ENCODE data around the gene HLA-DOB. TPM values are rescaled to one million over a fixed set of nuclear protein-coding genes. Genes with fewer than 3 reads are reported as not detected.
A peak's percentile ranks its signal among the peaks of the same experiment; 100 is the strongest.

HLA-DOB gene
- total and polyA plus RNA-seq, 12 donors: 0.28 to 1.6 (median 0.66) TPM; not detected in 4

DNA sequence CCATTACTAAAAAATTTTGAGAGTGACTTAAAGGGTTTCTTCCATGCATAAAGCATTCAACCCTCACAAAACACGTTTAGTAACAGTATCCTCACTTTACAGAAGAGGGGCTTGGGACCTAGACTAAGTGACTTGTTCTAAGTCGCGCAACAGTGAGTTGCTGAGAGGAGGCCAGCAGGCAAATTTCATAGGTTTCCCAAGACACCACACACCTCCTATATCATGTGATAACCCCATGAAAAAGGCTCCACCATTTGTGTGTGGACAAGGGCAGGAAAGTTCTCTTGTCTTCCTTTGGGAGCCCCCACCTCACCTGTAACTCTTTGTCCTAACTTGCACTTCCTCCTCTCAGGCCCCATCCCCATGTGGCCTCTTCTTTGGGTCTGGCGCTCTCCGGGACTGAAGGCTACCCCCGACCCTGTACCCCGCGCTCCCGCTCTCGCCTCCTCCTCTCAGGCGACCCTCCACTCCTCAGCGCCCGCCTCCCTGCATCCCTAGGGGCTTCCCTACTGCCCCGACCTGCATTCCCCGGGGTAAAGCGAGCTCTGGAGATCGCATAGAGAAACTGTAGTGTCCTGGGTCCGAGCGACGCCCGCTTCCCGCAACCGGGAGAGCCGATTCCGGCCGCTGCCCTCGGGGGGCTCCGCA is 26.7 kb upstream of the HLA-DOB start:
- intact Hi-C loops (cut with DNase I): no loop called here
- peaks cover 12 to 25% of the 10 kb centered on the region in 2 donors for H3K4me1 ChIP-seq (replicated peaks in 1 of 2)
- H3K4me3 ChIP-seq: peak overlapping the region; percentile 10 to 90 (median 80)
- 5 to 16% (median 6%) methylated on average over 9 to 28 of the region's 28 CpGs for WGBS, 4 donors
- H3K27me3 ChIP-seq: no peaks in the 10 kb centered on the region
- H3K9me3 ChIP-seq (replicated peaks in 1 of 3): no peaks in the 10 kb centered on the region
- H3K36me3 ChIP-seq (replicated peaks in 1 of 2): peaks cover 0 to 61% of the 10 kb centered on the region in 2 donors
- H3K27ac ChIP-seq: peak overlapping the region; percentile 79 to 98 (median 89)
- no peak for DNase-seq
- TF ChIP-seq, protein P1, sequence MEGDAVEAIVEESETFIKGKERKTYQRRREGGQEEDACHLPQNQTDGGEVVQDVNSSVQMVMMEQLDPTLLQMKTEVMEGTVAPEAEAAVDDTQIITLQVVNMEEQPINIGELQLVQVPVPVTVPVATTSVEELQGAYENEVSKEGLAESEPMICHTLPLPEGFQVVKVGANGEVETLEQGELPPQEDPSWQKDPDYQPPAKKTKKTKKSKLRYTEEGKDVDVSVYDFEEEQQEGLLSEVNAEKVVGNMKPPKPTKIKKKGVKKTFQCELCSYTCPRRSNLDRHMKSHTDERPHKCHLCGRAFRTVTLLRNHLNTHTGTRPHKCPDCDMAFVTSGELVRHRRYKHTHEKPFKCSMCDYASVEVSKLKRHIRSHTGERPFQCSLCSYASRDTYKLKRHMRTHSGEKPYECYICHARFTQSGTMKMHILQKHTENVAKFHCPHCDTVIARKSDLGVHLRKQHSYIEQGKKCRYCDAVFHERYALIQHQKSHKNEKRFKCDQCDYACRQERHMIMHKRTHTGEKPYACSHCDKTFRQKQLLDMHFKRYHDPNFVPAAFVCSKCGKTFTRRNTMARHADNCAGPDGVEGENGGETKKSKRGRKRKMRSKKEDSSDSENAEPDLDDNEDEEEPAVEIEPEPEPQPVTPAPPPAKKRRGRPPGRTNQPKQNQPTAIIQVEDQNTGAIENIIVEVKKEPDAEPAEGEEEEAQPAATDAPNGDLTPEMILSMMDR (IDR thresholded peaks at IDR 0.05): no peak
- TF ChIP-seq POLR2A (IDR thresholded peaks at IDR 0.05): peak in 1 of 2 donors; percentile 6

DNA sequence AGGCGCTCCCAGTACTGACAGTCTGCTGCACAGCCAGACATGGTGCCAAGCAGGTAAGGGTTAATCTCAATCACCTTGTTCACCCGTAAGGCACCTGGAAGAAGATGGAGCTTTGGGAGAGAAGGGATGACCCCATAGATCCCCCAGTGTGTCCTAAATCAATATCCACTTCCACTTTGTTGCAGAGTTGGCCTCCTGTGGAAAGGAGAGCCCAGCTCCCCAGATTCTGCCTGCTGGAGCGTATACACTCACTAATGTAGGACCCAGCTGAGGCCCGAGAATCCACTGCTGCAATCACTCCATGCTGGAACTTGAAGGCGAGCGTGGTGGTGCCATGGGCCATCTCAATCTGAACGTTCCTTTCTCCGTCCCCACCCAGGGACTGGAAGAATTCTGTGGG is 25.9 kb upstream of the HLA-DOB start:
- peaks cover 15 to 29% of the 10 kb centered on the region in 2 donors for H3K4me1 ChIP-seq (replicated peaks in 1 of 2)
- peaks cover 0 to 53% of the 10 kb centered on the region in 2 donors for H3K36me3 ChIP-seq (replicated peaks in 1 of 2)
- H3K27ac ChIP-seq: peak overlapping the region in 1 of 5 donors; percentile 95
- no peaks in the 10 kb centered on the region for H3K27me3 ChIP-seq
- peak in 1 of 7 donors; percentile 52 for DNase-seq
- intact Hi-C loops (cut with DNase I): no loop called here
- peak overlapping the region in 1 of 4 donors; percentile 79 for H3K4me3 ChIP-seq
- no peaks in the 10 kb centered on the region for H3K9me3 ChIP-seq (replicated peaks in 1 of 3)
- WGBS, 4 donors: 85 to 89% (median 87%) methylated on average over 8 of the region's 8 CpGs
- no peak for TF ChIP-seq POLR2A (IDR thresholded peaks at IDR 0.05)
- TF ChIP-seq, protein P1 (IDR thresholded peaks at IDR 0.05): no peak

DNA sequence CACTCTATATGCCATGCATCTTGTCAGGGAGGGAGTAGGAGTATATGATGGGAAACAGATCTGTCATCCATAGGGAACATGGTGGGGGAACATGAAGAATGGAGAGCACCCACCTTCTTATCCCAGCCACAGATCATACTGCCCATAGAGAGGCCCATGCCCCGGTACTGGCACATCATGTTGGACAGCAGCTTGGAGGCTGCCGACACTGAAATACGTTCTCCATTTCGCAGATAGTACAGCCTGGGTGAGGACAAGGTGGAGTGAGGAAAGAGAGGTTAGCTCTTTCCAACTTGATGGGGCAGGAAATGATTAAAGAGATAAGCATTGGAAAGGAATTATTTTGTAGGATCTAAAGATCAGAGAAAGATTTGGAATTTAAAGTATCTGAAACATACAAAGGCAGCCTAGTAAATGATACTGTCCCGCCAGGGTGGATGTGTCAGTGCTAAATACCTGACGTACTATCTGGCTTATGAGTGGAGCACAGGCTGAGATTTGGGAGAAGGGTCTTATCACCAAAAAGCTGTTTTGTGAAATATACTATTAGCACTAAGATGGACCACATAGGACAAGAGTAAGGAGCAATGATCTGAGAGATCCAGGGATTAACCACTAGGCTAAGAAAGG is 25.3 kb upstream of the HLA-DOB start:
- H3K4me3 ChIP-seq: no peak overlapping the region
- H3K4me1 ChIP-seq (replicated peaks in 1 of 2): peaks cover 20 to 34% of the 10 kb centered on the region in 2 donors
- WGBS, 4 donors: 89 to 95% (median 92%) methylated on average over 6 of the region's 6 CpGs
- H3K27ac ChIP-seq: no peak overlapping the region
- intact Hi-C loops (cut with DNase I): no loop called here
- DNase-seq: no peak
- H3K36me3 ChIP-seq (replicated peaks in 1 of 2): peaks cover 0 to 48% of the 10 kb centered on the region in 2 donors
- no peak for TF ChIP-seq POLR2A (IDR thresholded peaks at IDR 0.05)
- TF ChIP-seq, protein P1 (IDR thresholded peaks at IDR 0.05): no peak
- H3K27me3 ChIP-seq: no peaks in the 10 kb centered on the region
- no peaks in the 10 kb centered on the region for H3K9me3 ChIP-seq (replicated peaks in 1 of 3)

DNA sequence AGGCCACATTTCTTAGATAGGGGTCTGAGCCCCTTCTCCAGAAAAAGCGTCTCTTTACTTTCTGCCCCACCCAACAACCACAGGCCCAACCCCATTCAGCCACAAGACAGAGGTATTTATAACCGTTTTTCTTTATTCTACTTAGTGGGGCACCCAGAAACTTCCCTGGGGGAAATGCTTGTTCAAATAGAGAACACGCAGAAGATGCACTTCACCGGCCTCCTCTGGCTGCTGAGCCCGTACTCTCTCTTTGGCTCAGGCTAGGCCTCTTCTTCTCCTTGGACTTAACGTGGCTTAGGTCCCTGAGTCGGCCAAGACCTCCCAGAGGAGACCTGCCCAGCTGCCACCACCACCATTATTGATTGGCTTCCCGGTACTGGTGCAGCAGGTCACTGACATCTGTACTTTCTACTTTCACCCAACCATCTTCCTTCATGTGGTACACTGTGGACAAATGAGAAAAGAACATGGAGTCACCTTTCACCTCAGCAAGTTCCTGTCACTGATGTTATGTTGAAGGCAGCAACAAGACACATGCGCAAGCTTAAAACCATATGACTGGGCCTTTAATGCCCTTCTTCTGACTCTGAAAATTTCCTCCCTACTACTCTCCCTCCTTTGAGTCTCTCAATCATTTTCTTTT is 23.9 kb upstream of the HLA-DOB start:
- 79 to 90% (median 83%) methylated on average over 7 to 9 of the region's 9 CpGs for WGBS, 4 donors
- TF ChIP-seq, protein P1 (IDR thresholded peaks at IDR 0.05): no peak
- no peak for TF ChIP-seq POLR2A (IDR thresholded peaks at IDR 0.05)
- no peaks in the 10 kb centered on the region for H3K9me3 ChIP-seq (replicated peaks in 1 of 3)
- H3K4me1 ChIP-seq (replicated peaks in 1 of 2): peaks cover 20 to 36% of the 10 kb centered on the region in 2 donors
- no peaks in the 10 kb centered on the region for H3K27me3 ChIP-seq
- intact Hi-C loops (cut with DNase I): no loop called here
- no peak for DNase-seq
- no peak overlapping the region for H3K4me3 ChIP-seq
- peaks cover 0 to 34% of the 10 kb centered on the region in 2 donors for H3K36me3 ChIP-seq (replicated peaks in 1 of 2)
- H3K27ac ChIP-seq: no peak overlapping the region

Measured in adrenal gland (tissue), 12 donors.